Fibroblast of lung (primary cell): ENCODE data around the gene FREM1. TPM values are rescaled to one million over a fixed set of nuclear protein-coding genes. Genes with fewer than 3 reads are reported as not detected.

Source experiments
- DNase-seq, 2 donors: peaks; one replicate each; pipeline versions ENCODE4 v3.0.0 to v3.0.0-alpha.2; 2010; ENCODE audit warnings: low read depth in 2 of 2
- H2AFZ ChIP-seq: 2 replicates; pipeline ENCODE4 v1.5.1; 2012; ENCODE audit warnings: low read length, control low read depth, inconsistent platforms
- H3K27ac ChIP-seq: 2 replicates; pipeline ENCODE4 v1.5.1; 2011; ENCODE audit warnings: low read length, control low read depth; ENCODE audit not compliant: insufficient read depth
- H3K27me3 ChIP-seq: 2 replicates; pipeline ENCODE4 v1.5.1; 2011; ENCODE audit warnings: mild to moderate bottlenecking, low read length; ENCODE audit not compliant: control insufficient read depth, insufficient read depth
- H3K36me3 ChIP-seq: 2 replicates; pipeline ENCODE4 v1.5.1; 2011; ENCODE audit warnings: low read length; ENCODE audit not compliant: control insufficient read depth, insufficient read depth
- H3K4me1 ChIP-seq: 2 replicates; pipeline ENCODE4 v1.5.1; 2011; ENCODE audit warnings: low read length; ENCODE audit not compliant: control insufficient read depth, insufficient read depth; ENCODE audit errors: extremely low read depth
- H3K4me2 ChIP-seq: 2 replicates; pipeline ENCODE4 v1.5.1; 2011; ENCODE audit warnings: low read length, control low read depth; ENCODE audit not compliant: insufficient read depth; ENCODE audit errors: extremely low read depth
- H3K4me3 ChIP-seq, 4 experiments: fragments of 200-600 bp in 1 of 4; sonication (generic) in 1 of 4; replicated peaks in 1 of 4; 2 replicates each; pipeline ENCODE4 v1.5.1; 2011 to 2016; ENCODE audit warnings: low read length in 4 of 4, low read depth in 3 of 4, mild to moderate bottlenecking in 3 of 4, control low read depth in 2 of 4, inconsistent platforms in 1 of 4, mixed read lengths in 1 of 4; ENCODE audit not compliant: insufficient read depth in 1 of 4; ENCODE audit errors: control extremely low read depth in 1 of 4
- H3K79me2 ChIP-seq: 2 replicates; pipeline ENCODE4 v1.5.1; 2012; ENCODE audit warnings: mild to moderate bottlenecking, low read length, inconsistent platforms; ENCODE audit not compliant: control insufficient read depth, insufficient read depth
- H3K9ac ChIP-seq: 2 replicates; pipeline ENCODE4 v1.5.1; 2011; ENCODE audit warnings: mild to moderate bottlenecking, low read length, control low read depth; ENCODE audit not compliant: insufficient read depth
- H3K9me3 ChIP-seq: 2 replicates; pipeline ENCODE4 v1.5.1; 2012; ENCODE audit warnings: low read depth, low read length; ENCODE audit not compliant: control insufficient read depth, insufficient read depth
- H4K20me1 ChIP-seq: 2 replicates; pipeline ENCODE4 v1.5.1; 2011; ENCODE audit warnings: low read length; ENCODE audit not compliant: control insufficient read depth, insufficient read depth; ENCODE audit errors: extremely low read depth
- EZH2 ChIP-seq: IDR thresholded peaks from 2 replicates; pipeline ENCODE4 v1.5.1; 2012; ENCODE audit warnings: low read length, control low read depth, mild to moderate bottlenecking; ENCODE audit errors: missing control alignments
- polyA plus RNA-seq, 2 donors: library from polyadenylated mRNA; depleted of rRNA in 1 of 2; stranded (reverse) in 1 of 2; unstranded in 1 of 2; fragments of >200 nt; gene quantifications; 2 replicates each; pipeline ENCODE4 v1.2.1, GENCODE V29; 2011 to 2012; ENCODE audit warnings: missing spikeins in 1 of 2
- total RNA-seq: library from RNA; depleted of rRNA; stranded (reverse); fragments of >200 nt; gene quantifications from 2 replicates; pipeline ENCODE4 v1.2.1, GENCODE V29; 2014
- TF ChIP-seq, protein P1 (sequence below), 2 donors: IDR thresholded peaks in 1 of 2; conservative IDR thresholded peaks in 1 of 2; 1 replicate in 1 of 2; 2 replicates in 1 of 2; pipeline ENCODE4 v1.5.1; 2011 to 2012; ENCODE audit warnings: low read length in 2 of 2, control low read depth in 1 of 2, inconsistent platforms in 1 of 2, low read depth in 1 of 2, mild to moderate bottlenecking in 1 of 2

FREM1 gene
- total and polyA plus RNA-seq, 2 donors (not counting 1 experiment from before 2014, with no cell fraction given), result under 0.01 to 0.01 TPM

DNA sequence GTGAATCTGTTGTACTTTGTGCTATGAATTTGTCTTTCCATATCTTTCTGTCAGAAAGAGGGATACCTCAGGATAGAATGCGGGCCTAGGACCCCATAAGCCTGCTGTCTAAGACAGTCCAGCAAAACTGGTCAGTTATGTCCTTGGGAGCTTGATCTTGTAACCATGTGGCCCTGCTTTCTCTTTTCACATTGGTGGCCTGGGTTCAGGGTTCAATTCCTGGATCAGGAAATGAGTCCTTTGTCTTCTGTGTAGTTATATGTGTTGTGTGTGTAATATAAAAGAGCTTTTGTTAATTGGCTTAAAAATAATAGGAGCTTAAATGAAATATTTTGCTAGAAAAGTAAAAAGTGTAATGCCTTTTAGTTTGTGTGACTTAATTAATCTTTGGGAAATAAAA lies 16.9 kb downstream of the FREM1 start:
- TF ChIP-seq EZH2, result no peak
- TF ChIP-seq, protein P1, sequence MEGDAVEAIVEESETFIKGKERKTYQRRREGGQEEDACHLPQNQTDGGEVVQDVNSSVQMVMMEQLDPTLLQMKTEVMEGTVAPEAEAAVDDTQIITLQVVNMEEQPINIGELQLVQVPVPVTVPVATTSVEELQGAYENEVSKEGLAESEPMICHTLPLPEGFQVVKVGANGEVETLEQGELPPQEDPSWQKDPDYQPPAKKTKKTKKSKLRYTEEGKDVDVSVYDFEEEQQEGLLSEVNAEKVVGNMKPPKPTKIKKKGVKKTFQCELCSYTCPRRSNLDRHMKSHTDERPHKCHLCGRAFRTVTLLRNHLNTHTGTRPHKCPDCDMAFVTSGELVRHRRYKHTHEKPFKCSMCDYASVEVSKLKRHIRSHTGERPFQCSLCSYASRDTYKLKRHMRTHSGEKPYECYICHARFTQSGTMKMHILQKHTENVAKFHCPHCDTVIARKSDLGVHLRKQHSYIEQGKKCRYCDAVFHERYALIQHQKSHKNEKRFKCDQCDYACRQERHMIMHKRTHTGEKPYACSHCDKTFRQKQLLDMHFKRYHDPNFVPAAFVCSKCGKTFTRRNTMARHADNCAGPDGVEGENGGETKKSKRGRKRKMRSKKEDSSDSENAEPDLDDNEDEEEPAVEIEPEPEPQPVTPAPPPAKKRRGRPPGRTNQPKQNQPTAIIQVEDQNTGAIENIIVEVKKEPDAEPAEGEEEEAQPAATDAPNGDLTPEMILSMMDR (conservative IDR thresholded peaks at IDR 0.05 in 1 of 2, IDR thresholded peaks at IDR 0.05 in 1 of 2; ENCODE audit: low read depth in 1 of 2, low read length in 2 of 2), result no peak
- no peak for DNase-seq

DNA sequence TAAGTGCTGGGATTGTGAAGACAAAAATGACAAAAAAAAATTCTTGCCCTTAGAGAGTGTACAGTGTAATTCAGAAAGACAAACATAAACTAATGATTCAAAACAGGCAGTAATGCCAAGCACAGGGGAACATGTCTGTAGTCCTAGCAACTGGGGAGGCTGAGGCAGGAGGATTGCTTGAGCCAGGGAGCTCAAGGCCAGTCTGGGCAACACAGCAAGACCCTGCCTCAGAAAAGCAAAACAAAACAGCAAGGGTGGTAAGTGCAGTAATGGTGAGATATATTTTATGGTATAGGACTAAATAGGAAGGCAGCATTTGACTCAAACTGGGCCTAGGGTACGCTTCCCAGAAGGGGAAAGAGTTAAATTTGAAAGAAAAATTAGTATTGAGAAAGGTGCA lies 18.9 kb downstream of the FREM1 start:
- Histone ChIP-seq H3K4me1 (no peaks in the 10 kb centered on the region), H3K4me3 (no peak overlapping the region), H4K20me1 (no peaks in the 10 kb centered on the region), H3K4me2 (no peak overlapping the region), H3K79me2 (no peaks in the 10 kb centered on the region), H3K27me3 (no peaks in the 10 kb centered on the region), H3K9ac (no peak overlapping the region), H3K36me3 (no peaks in the 10 kb centered on the region), H2AFZ (no peak overlapping the region), H3K27ac (no peak overlapping the region), H3K9me3 (no peaks in the 10 kb centered on the region)
- no peak for DNase-seq
- TF ChIP-seq EZH2, result no peak
- TF ChIP-seq, protein P1 (conservative IDR thresholded peaks at IDR 0.05 in 1 of 2, IDR thresholded peaks at IDR 0.05 in 1 of 2; ENCODE audit: low read depth in 1 of 2, low read length in 2 of 2), result no peak

More for the DNA sequence above, 16.9 kb downstream of the FREM1 start:
- Histone ChIP-seq H3K4me1 (no peaks in the 10 kb centered on the region), H3K9ac (no peak overlapping the region), H3K9me3 (no peaks in the 10 kb centered on the region), H3K4me3 (no peak overlapping the region), H3K79me2 (no peaks in the 10 kb centered on the region), H3K4me2 (no peak overlapping the region), H3K36me3 (no peaks in the 10 kb centered on the region), H3K27me3 (no peaks in the 10 kb centered on the region), H3K27ac (no peak overlapping the region), H2AFZ (no peak overlapping the region), H4K20me1 (no peaks in the 10 kb centered on the region)

DNA sequence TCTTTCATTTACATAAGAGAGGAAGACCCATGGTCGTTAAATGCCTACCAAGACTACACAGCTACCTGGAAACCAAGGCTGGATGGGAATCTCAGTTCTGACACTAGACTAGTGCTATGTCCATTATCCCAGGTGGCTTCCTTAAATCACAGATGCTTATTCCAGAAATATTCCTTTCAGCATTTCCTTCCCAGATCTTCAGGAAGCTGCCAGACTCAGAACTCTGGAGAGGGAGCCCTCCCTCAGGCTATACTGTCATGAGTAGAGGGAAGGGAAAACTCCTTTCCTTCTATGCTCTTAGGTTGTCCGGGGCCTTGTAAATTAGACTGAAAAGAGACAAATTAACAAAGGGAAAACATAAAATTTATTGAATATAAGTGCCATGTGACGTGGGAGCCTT lies 20.8 kb downstream of the FREM1 start:
- Histone ChIP-seq H4K20me1 (no peaks in the 10 kb centered on the region), H3K4me3 (no peak overlapping the region), H3K9ac (no peak overlapping the region), H3K79me2 (no peaks in the 10 kb centered on the region), H3K27me3 (no peaks in the 10 kb centered on the region), H3K27ac (no peak overlapping the region), H3K4me1 (no peaks in the 10 kb centered on the region), H3K4me2 (no peak overlapping the region), H3K36me3 (no peaks in the 10 kb centered on the region), H2AFZ (no peak overlapping the region), H3K9me3 (no peaks in the 10 kb centered on the region)
- TF ChIP-seq, protein P1 (conservative IDR thresholded peaks at IDR 0.05 in 1 of 2, IDR thresholded peaks at IDR 0.05 in 1 of 2; ENCODE audit: low read depth in 1 of 2, low read length in 2 of 2), result no peak
- TF ChIP-seq EZH2, result no peak
- no peak for DNase-seq
